ENCODE measurements around the gene CHAF1A. TPM values are rescaled to one million over a fixed set of nuclear protein-coding genes. Genes with fewer than 3 reads are reported as not detected.

CHAF1A gene
- total RNA-seq, 1 experiment from 2014 or later: 30.0 TPM

- intact Hi-C loops (cut with micrococcal nuclease; ENCODE audit: unreplicated experiment): loop anchor here (1.0 to 2.0 kb wide), 2 partner anchors 9 to 14 kb away; no protein-coding TSS in a partner anchor
Observed at GRCh38 chr19:4388337-4389063, 13.9 kb upstream of the CHAF1A start.

GRCh38 chr19:4389064-4389375 is 13.4 kb upstream of the CHAF1A start:
- Histone ChIP-seq H3K4me2 (peak overlapping the region; percentile 22), H4K20me1 (ENCODE audit: insufficient read depth) (peaks cover 16% of the 10 kb centered on the region), H3K4me1 (replicated peaks; ENCODE audit: insufficient read depth) (peaks cover 16% of the 10 kb centered on the region), H3K27me3 (ENCODE audit: insufficient read depth, low read depth) (no peaks in the 10 kb centered on the region), H2AFZ (no peak overlapping the region), H3K4me3 (no peak overlapping the region), H3K9me2 (ENCODE audit: insufficient read depth) (no peaks in the 10 kb centered on the region), H3K36me3 (ENCODE audit: low read depth) (no peaks in the 10 kb centered on the region), H3K9me3 (ENCODE audit: insufficient read depth, low read depth) (no peaks in the 10 kb centered on the region), H3K27ac (peak overlapping the region; percentile 23; the same call in 1 of the 2 replicates), H3F3A (ENCODE audit: insufficient read depth, low read depth) (peaks cover 15% of the 10 kb centered on the region; the same call in 1 of the 2 replicates), H3K79me2 (ENCODE audit: low read depth) (peaks cover 15% of the 10 kb centered on the region; the same call in 1 of the 2 replicates)
- POLR2A ChIA-PET (ENCODE audit: unreplicated experiment): no interaction called here
- no peak for DNase-seq
- intact Hi-C loops (cut with micrococcal nuclease; ENCODE audit: unreplicated experiment): loop anchor here (2.0 kb wide), 1 partner anchor 14 kb away; no protein-coding TSS in a partner anchor
- CTCF ChIA-PET: interaction anchor here (1.4 kb wide), 1 partner anchor 14 kb away, joined by 5 read pairs; no protein-coding TSS in a partner anchor
- TF ChIP-seq CTCF (conservative IDR thresholded peaks at IDR 0.05): no peak
- no peak for TF ChIP-seq EZH2 (IDR thresholded peaks at IDR 0.05; ENCODE audit: low read depth)
- no TSS peak for BruUV-seq (replicated peaks)

More at GRCh38 chr19:4388337-4389063, 13.9 kb upstream of the CHAF1A start:
- ChIA-PET CTCF (interaction anchor here (0.6 to 1.4 kb wide), 2 partner anchors 13 to 121 kb away, joined by 3 to 5 read pairs; no protein-coding TSS in a partner anchor), POLR2A (ENCODE audit: unreplicated experiment) (interaction anchor here (0.6 to 0.7 kb wide), 2 partner anchors 12 to 14 kb away, joined by 3 to 4 read pairs; partner anchors contain the start of gene SH3GL1)
- peak overlapping the region; percentile 22 for H3K4me2 ChIP-seq
- no peaks in the 10 kb centered on the region for H3K27me3 ChIP-seq (ENCODE audit: insufficient read depth, low read depth)
- no TSS peak for BruUV-seq (replicated peaks)
- no peak overlapping the region for H3K4me3 ChIP-seq
- no peaks in the 10 kb centered on the region for H3K9me2 ChIP-seq (ENCODE audit: insufficient read depth)
- H3K27ac ChIP-seq: peak overlapping the region; percentile 23; the same call in 1 of the 2 replicates
- H3F3A ChIP-seq (ENCODE audit: insufficient read depth, low read depth): peaks cover 15% of the 10 kb centered on the region; the same call in 1 of the 2 replicates
- peaks cover 15% of the 10 kb centered on the region; the same call in 1 of the 2 replicates for H3K79me2 ChIP-seq (ENCODE audit: low read depth)
- no peaks in the 10 kb centered on the region for H3K9me3 ChIP-seq (ENCODE audit: insufficient read depth, low read depth)
- peak; percentile 64 to 85 for DNase-seq
- no peak for TF ChIP-seq EZH2 (IDR thresholded peaks at IDR 0.05; ENCODE audit: low read depth)
- no peak for TF ChIP-seq CTCF (conservative IDR thresholded peaks at IDR 0.05)
- no peak overlapping the region for H2AFZ ChIP-seq
- H4K20me1 ChIP-seq (ENCODE audit: insufficient read depth): peaks cover 16% of the 10 kb centered on the region
- no peaks in the 10 kb centered on the region for H3K36me3 ChIP-seq (ENCODE audit: low read depth)
- H3K4me1 ChIP-seq (replicated peaks; ENCODE audit: insufficient read depth): peaks cover 16% of the 10 kb centered on the region

GRCh38 chr19:4389511-4390016 is 12.9 kb upstream of the CHAF1A start:
- ChIA-PET POLR2A (ENCODE audit: unreplicated experiment) (no interaction called here), CTCF (no interaction called here)
- no peak overlapping the region for H3K4me2 ChIP-seq
- H3K9me2 ChIP-seq (ENCODE audit: insufficient read depth): no peaks in the 10 kb centered on the region
- DNase-seq: no peak
- peaks cover 15% of the 10 kb centered on the region; the same call in 1 of the 2 replicates for H3F3A ChIP-seq (ENCODE audit: insufficient read depth, low read depth)
- H3K79me2 ChIP-seq (ENCODE audit: low read depth): peaks cover 15% of the 10 kb centered on the region; the same call in 1 of the 2 replicates
- H3K4me1 ChIP-seq (replicated peaks; ENCODE audit: insufficient read depth): peaks cover 16% of the 10 kb centered on the region
- no peak for TF ChIP-seq EZH2 (IDR thresholded peaks at IDR 0.05; ENCODE audit: low read depth)
- TF ChIP-seq CTCF (conservative IDR thresholded peaks at IDR 0.05): no peak
- H2AFZ ChIP-seq: no peak overlapping the region
- H3K36me3 ChIP-seq (ENCODE audit: low read depth): no peaks in the 10 kb centered on the region
- intact Hi-C loops (cut with micrococcal nuclease; ENCODE audit: unreplicated experiment): loop anchor here (2.0 kb wide), 1 partner anchor 15 kb away; no protein-coding TSS in a partner anchor
- H4K20me1 ChIP-seq (ENCODE audit: insufficient read depth): peaks cover 16% of the 10 kb centered on the region
- no peaks in the 10 kb centered on the region for H3K27me3 ChIP-seq (ENCODE audit: insufficient read depth, low read depth)
- H3K4me3 ChIP-seq: no peak overlapping the region
- no peak overlapping the region for H3K27ac ChIP-seq
- no peaks in the 10 kb centered on the region for H3K9me3 ChIP-seq (ENCODE audit: insufficient read depth, low read depth)
- BruUV-seq (replicated peaks): no TSS peak

All from PC-9 (cell line).